ELF-1 (cell line): ENCODE data around the gene DNAH2.

Experiments used
- DNase-seq: peaks from one replicate; pipeline ENCODE4 v3.0.0-alpha.2; 2016; ENCODE audit warnings: low read depth, low spot score

Gene DNAH2

GRCh38 chr17:7720125-7720524 is 2.6 kb downstream of the DNAH2 start:
- no peak for DNase-seq

DNA sequence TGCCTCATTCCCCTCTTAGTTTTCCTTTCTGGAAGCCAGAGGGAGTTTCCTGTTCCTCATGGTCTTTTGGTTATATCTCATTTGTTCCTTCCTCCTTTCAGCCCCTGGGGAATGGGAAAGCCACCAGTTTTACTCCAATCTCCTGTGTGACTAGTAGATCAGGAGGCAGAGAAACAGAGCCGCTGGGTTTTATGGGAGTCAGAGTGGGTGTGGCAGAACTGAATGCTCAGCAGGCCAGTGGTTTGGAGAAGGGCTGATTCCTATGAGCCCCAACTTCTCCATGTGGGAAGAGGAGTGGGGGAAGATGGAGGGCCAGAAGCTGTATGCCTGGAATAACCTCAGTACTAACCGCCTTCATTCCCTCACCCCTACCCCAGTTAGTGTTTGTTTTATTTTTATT is 4.1 kb downstream of the DNAH2 start:
- no peak for DNase-seq

GRCh38 chr17:7727886-7728285 is 10.3 kb downstream of the DNAH2 start:
- DNase-seq, result no peak

DNA sequence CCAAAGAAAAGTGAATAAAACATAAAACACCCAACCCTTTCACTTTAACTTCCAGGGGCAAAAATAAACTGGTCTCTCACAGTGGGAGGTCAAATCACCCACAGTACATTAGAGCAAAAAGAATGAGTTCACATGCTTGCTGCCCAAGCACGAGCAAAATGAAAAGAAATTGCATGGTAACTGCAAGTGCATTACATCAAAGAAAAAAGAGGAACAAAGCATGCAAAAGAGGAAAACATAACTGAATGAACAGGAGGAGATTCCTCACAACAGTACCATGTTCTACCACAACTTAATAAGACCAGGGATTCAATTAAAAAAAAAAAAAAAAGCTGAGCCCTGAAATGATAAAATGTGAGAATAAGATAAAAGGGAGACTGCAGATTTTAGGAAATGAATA is 12.3 kb downstream of the DNAH2 start:
- no peak for DNase-seq

- no peak for DNase-seq
Observed at GRCh38 chr17:7732981-7733539, 15.5 kb downstream of the DNAH2 start.

DNA sequence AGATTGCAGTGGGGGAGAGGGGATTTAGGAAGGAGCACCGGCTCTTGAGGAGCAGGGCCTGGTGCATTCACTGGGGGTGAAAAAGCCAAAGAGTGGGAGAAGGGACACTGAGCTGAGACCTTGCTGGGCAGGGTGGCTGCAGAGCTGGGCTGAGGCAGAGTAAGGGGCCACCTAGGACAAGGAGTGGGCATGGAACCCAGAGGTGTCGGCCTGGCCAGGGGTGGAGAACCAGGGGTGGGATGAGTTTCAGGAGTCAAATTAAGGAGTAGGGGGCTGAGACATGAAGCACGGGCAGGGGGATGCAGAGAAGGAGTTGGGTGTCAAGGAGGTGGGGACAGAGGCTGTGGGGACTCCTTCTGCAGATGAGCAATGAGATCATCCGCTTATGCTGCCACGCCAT is 20.1 kb downstream of the DNAH2 start:
- DNase-seq, result no peak

DNA sequence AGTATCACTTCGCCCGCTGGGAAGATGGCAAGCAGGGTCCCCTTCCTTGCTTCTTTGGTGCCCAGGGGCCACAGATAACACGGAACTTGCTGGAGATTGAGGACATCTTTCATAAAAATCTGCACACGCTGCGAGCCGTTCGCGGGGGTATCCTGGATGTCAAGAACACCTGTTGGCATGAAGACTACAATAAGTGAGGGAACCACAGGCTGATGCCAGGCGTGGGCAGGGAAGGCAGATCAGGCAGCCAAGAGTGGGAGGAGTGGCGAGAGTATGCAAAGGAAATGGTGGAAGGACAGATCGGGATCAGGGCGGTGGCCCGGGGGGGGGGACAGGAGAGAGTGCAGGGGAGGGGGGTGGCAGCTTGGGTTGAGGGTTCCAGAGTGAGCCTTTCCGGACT is 22.2 kb downstream of the DNAH2 start:
- DNase-seq, result no peak

GRCh38 chr17:7740481-7741001 is 23.0 kb downstream of the DNAH2 start:
- no peak for DNase-seq

DNA sequence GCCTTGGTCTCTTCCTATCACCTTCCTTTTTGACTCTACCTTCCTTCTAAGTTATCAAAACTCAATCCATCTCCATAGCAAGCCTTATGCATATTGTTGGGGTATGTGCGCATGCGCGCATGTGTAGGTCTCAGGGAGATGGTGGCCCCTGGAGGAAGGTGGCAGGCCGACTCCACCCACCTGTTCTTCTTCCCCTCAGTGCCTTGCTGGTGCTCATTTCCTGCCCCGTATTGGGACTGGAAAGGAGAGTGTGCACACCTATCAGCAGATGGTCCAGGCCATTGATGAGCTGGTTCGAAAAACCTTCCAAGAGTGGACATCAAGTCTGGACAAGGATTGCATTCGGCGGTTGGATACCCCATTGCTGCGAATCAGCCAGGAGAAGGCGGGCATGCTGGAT is 25.2 kb downstream of the DNAH2 start:
- DNase-seq, result no peak

- no peak for DNase-seq
Observed at GRCh38 chr17:7744416-7744815, 26.9 kb downstream of the DNAH2 start.

DNA sequence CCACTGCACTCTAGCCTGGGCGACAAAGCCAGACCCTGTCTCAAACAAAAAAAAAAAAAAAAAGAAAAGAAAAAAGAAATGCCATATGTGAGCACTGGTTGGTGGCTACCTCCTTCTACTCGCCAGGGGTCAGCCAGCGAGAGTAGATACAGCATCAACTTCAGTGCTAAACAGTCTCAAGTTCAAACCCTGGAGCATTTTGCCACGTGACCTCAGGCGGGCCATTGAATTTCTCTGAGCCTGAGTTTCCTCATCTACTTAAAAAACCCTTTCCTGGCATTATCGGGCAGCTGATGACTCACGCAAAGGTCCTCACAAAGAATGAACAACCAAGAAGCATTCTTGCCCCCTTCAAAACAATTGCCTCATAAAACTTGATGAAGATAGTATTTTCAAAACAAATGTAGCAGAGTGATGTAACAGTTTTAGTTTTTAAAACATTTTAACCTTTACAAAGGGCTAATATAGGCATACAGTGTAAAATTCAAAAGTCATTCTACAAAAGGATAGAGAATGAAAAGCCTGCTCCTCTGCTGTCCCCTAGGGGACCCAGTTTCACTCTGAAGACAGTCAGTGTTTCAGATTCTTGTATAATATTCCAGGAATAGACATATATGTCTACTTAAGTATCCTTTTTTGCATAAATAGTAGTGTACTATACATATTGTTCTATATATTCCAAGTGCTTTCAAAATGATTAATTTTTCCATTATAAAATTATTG is 28.4 kb downstream of the DNAH2 start:
- peak; percentile 63 for DNase-seq

- no peak for DNase-seq
Observed at GRCh38 chr17:7747635-7748071, 30.1 kb downstream of the DNAH2 start.

- peak; percentile 33 for DNase-seq
Observed at GRCh38 chr17:7748076-7748775, 30.7 kb downstream of the DNAH2 start.

- DNase-seq, result no peak
Observed at GRCh38 chr17:7750321-7750821, 32.8 kb downstream of the DNAH2 start.

- DNase-seq, result no peak
Observed at GRCh38 chr17:7754656-7755055, 37.1 kb downstream of the DNAH2 start.

GRCh38 chr17:7755095-7755890 is 37.7 kb downstream of the DNAH2 start:
- DNase-seq, result no peak

GRCh38 chr17:7756968-7757367 is 39.4 kb downstream of the DNAH2 start:
- DNase-seq, result no peak

DNA sequence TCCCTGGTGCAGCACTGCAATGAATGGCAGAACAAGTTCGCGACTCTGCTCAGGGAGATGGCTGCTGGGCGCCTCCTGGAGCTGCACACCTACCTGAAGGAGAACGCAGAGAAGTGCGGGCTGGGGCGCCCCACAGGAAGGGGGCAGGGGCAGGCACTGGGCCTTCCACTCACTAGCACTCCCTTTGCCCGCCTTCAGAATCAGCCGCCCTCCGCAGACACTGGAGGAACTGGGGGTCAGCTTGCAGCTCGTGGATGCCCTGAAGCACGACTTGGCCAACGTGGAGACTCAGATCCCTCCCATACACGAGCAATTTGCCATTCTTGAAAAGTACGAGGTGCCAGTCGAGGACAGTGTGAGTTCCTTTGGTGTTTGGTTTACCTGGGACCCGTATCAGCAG is 46.4 kb downstream of the DNAH2 start:
- no peak for DNase-seq

- DNase-seq, result no peak
Observed at GRCh38 chr17:7767004-7767403, 49.5 kb downstream of the DNAH2 start.

DNA sequence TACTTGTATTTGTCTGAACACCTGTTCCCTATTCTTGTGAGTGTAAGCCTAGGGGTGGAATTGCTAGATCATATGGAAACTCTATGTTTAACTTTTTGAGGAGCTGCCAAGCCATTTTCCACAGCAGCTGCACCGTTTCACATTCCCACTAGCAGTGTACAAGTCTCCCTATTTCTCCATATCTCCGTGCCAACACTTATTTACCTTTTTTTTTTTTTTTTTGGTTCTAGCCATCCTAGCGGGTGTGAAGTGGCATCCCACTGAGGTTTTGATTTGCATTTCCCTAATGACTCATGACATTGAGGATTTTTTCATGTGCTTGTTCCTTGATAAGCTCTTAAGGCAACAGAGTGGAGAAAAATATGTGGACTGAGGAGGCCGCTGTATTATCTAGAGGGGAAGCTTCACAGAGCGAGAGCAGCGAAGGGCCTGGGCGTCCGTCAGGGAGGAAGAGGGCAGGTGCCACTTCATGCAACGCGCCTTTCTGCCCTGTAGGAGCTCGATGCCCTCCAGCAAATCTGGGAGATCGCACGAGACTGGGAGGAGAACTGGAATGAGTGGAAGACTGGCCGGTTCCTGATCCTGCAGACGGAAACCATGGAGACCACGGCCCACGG is 50.0 kb downstream of the DNAH2 start:
- peak; percentile 47 for DNase-seq

GRCh38 chr17:7769854-7770253 is 52.3 kb downstream of the DNAH2 start:
- DNase-seq, result no peak
